Non-pigmented ciliary epithelial cell (primary cell): Measurements from ENCODE around the gene SLC9A3.
"Not testable (repeated sequence)": the region's sequence is repeated elsewhere in the genome, so short reads cannot be mapped to it uniquely, and the experiment has no call there.

Experiments
- DNase-seq: peaks from one replicate; pipeline ENCODE4 v3.0.0-alpha.2; 2010; ENCODE audit warnings: low read depth

The SLC9A3 gene

GRCh38 chr5:525916-526315 is 1.7 kb upstream of the SLC9A3 start:
- DNase-seq = no peak

- no peak for DNase-seq
These were observed 918 bp upstream of the SLC9A3 start for GRCh38 chr5:524973-525761.

- no peak for DNase-seq
These were observed 617 bp downstream of the SLC9A3 start for GRCh38 chr5:523441-524222.

- no peak for DNase-seq
These were observed 1.3 kb downstream of the SLC9A3 start for GRCh38 chr5:522899-523440.

GRCh38 chr5:522116-522515 is 2.1 kb downstream of the SLC9A3 start:
- no peak for DNase-seq

DNA sequence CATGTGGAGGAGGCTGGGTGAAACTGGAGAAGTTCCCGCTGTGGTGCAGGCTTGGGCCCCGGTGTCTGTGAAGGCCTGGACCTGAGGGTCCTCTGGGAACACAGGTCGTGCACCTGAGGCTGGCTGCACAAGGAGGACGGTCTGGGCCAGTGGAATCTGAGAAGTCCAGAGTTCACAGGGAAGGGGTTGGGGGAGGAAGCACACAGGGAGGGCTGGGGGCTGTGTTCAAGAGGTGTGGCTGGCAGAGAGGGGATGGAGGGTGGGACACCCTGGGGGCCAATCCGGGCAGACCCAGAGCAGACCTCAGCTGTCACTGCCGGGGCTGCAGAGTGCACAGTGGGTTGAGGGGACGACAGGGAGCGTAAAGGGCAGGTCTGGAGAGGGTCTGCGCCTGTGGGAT is 2.6 kb downstream of the SLC9A3 start:
- no peak for DNase-seq

DNA sequence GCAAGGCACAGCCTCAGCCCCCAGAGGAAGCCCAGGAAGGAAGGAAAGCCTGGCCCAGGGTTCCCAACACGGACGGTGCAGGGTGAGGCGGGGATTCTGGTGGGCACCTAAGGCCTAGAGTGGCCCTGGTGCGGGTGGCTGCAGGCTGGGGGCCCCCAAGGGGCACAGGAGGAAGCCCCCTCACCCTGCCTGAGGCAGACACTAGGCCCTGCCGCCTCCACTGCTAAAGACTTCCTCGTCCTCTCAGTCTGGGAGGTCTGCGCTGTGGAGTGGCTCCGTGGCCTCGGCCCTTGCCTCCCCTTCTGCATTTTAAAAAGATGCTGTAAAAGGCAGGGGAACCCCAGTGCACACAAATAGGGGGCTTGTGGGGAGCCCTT is 3.4 kb downstream of the SLC9A3 start:
- no peak for DNase-seq

GRCh38 chr5:520196-520849 is 3.9 kb downstream of the SLC9A3 start:
- DNase-seq = no peak

DNA sequence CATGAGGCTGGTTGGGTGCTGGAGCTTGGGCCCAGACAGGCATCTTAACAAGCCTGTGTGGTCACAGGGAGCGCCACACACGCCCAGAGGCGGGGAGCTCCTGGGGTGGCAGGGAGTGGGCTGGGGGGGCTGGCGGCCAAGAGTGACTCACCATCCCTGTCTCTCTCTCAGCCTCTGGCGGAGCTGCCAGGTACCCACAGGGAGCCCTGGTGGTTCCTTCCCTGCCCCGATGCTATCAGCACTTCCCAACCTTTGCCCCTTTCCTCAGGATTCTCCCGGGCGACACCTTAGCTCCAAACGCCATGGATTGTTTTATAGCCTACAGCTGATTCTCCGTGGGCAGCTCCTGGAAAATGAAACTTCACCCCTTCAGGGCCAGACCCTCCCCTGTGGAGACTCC is 5.5 kb downstream of the SLC9A3 start:
- no peak for DNase-seq

DNA sequence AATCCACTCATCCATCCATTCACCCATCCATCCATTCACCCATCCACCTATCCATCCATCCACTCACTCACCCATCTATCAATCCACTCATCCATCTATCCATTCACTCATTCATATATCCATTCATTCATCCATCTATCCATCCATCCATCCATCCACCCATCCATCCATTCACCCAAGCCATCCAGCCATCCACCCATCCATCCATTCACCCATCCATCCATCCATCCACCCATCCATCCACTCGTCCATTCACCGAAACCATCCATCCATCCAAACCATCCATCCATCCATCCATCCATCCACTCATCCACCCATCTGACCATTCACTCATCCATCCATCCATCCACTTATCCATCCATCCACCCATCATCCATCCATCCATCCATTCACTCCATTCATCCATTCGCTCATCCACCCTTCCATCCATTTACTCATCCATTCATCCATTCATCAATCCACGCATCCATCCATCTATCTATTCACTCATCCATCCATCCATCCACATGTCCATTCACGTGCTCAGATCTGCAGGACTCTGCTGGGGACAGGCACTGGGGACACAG is 6.6 kb downstream of the SLC9A3 start:
- DNase-seq = no peak

DNA sequence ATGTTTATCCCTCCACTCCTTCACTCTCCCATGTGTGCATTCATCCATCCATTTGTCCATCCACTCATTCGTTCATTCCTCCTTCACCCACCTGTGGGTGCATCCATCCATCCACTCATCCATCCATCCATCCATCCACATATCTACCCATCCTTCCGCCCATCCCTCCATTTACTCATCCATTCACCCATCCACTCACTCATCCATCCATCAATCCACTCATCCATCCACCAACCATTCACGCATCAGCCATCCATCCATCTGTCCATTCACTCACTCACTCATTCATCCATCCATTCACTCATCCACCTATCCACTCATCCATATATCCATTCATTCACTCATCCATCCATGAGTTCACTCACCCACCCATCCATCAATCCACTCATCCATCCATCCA is 7.3 kb downstream of the SLC9A3 start:
- DNase-seq = no peak

- DNase-seq = no peak
These were observed 7.8 kb downstream of the SLC9A3 start for GRCh38 chr5:516338-516925.

GRCh38 chr5:515273-515836 is 8.9 kb downstream of the SLC9A3 start:
- no peak for DNase-seq

DNA sequence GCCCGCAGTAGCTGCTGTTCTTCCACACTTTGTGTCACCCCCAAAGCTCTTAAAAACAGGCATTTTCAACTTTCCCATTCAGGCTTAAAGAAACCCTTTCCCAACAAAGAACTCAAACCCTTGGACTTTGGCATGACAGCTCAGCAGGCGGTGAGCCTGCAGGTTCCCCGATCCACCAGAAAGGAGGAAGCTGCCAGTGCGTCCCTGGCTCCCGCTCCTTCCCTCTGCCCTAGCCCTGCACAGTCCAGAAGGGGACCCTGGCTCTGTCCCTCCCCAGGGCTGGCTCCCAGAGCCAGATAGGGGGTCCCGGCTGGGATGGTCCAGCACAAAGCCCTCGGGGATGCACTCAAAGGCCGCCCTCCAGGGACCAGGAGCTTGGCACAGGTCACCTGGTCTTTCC is 9.6 kb downstream of the SLC9A3 start:
- DNase-seq = no peak

DNA sequence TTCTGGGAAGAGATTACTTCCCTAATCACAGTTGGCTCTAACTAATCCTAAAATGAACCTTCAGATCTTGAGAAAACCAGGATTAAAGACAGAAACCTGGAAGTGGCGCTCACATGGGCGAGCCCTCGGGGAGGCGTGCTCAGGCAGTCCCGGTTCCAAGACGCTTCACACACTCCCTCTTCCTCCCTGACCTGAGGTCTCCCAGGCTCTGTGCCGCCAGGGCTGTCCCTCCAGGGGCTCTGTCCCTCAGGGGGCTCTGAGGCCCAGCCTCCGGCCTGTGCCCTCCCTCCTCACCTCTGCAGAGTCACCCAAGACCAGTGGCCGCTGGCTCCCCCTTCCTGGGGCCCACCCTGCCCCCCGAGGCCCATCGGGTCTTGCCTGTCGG is 10.2 kb downstream of the SLC9A3 start:
- DNase-seq = no peak

DNA sequence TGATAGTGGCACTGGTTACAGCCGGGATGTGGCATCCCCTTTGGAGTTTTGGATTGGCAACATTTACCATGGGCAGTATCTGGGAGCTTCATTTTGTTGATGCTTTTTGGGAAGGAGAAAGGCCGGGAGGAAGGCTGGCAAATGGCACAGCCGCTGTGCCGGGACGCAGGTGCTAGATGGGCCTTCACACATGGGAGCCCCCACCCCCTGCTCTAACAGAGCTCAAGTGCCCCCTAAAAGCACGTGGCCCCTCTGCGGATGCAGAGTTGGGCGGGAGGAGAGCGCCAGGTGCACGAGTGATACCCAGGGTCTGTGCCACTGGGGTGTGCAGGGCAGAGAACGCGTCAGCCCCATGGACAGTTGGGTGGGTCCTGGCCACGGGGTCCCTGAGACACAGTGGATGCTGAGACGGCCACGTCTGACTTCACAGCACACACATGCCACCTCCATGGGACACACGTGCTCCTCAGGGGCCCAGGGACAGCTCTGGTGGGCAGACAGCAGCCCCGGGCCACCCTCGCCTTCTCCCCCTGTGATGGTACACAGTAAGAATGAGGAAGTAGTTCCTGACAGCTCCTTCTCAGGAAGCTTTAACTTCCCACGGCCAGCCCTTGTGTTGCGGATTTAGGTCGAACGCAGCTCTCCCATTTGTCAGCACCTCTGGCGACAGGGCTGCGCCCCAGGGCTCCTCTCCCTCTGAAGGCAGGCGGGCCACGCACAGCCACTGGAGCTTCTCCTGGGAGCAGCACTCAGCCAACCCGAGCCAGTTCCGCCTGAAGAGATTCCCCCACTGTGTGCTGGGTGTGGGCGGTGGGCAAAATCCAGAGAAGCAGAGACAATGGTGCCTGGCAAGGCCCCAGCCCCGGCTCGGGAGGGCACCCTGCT is 10.8 kb downstream of the SLC9A3 start:
- DNase-seq = no peak

DNA sequence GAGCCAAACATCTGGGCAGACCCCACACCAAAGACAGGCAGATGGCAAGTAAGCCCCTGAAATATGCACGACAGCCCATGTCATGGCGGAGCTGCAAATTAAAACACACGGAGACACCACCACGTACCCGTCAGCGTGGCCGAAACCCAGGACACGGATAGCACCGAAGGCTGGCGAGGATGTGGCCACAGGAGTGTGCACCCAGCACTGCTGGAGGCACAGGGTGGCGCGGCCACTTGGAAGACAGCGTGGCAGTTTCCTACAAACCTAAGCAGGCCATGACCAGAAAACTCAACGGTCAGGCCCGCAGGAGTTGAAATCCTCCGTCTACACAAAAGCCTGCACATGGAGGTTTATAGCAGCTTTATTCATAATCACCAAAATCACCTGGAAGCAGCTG is 12.8 kb downstream of the SLC9A3 start:
- DNase-seq = no peak

DNA sequence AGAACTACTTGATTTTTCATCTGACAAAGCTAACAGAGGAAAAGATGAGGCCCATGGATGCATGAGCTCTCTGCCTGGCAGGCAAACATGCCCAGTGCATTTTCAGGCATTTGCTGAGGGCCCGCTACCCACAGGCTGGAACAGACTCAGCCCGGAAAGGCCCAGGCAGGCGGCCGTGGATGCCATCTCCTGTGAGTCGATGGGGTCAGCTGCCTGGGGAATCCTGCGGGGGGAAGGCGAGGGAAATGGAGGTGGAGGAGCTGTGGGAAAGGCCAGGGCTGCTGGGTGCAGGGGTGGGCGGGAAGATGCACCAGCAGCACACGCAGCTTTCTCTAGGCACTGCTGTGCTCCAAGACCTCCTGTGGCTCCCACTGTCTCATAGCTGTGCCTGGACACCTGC is 13.7 kb downstream of the SLC9A3 start:
- no peak for DNase-seq

- DNase-seq = no peak
These were observed 14.6 kb downstream of the SLC9A3 start for GRCh38 chr5:509611-510185.

DNA sequence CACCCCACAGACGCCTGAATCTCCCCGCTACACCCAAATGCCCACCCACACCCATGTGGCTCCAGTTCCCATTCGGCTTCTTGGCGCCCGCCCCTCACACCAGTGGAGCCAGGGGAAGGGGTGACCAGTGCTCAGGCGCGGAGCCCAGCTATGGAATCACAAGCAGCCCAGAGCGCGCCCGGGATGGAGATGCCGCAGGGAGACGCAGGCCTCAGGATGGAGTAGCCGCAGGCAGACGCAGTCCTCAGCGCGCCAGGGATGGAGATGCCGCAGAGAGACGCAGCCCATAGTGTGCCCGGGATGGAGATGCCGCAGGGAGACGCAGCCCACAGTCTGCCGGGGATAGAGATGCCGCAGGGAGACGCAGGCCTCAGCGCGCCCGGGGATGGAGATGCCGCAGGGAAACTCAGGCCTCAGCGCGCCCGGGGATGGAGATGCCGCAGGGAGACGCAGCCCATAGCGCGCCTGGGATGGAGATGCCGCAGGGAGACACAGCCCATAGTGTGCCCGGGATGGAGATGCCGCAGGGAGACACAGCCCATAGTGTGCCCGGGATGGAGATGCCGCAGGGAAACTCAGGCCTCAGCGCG is 16.2 kb downstream of the SLC9A3 start:
- DNase-seq = not testable (repeated sequence)
